Liver (tissue), 9 donors: Measurements from ENCODE around the gene ANKS3. TPM values are rescaled to one million over a fixed set of nuclear protein-coding genes. Genes with fewer than 3 reads are reported as not detected.

Experiments
- DNase-seq: peaks from one replicate; pipeline ENCODE4 v3.0.0-alpha.2; 2017; ENCODE audit warnings: low spot score
- H3K27ac ChIP-seq, 2 donors: one replicate each; pipeline ENCODE4 v1.7.0; 2013; ENCODE audit warnings: inconsistent platforms in 2 of 2, low read length in 2 of 2, control low read depth in 1 of 2, low read depth in 1 of 2, mild to moderate bottlenecking in 1 of 2
- H3K27me3 ChIP-seq, 4 donors: one replicate each; pipeline versions ENCODE4 v1.6.1 to v1.7.0; 2013; ENCODE audit warnings: low read length in 3 of 4, inconsistent platforms in 1 of 4, mild to moderate bottlenecking in 1 of 4, moderate library complexity in 1 of 4; ENCODE audit not compliant: control insufficient read depth in 4 of 4, insufficient read depth in 4 of 4
- H3K36me3 ChIP-seq, 4 donors: one replicate each; pipeline versions ENCODE4 v1.6.1 to v1.7.0; 2013; ENCODE audit warnings: low read length in 3 of 4, mild to moderate bottlenecking in 3 of 4, low read depth in 1 of 4, moderate library complexity in 1 of 4; ENCODE audit not compliant: control insufficient read depth in 4 of 4, insufficient read depth in 3 of 4
- H3K4me1 ChIP-seq, 4 donors: one replicate each; pipeline versions ENCODE4 v1.6.1 to v1.7.0; 2013; ENCODE audit warnings: low read length in 3 of 4, mild to moderate bottlenecking in 3 of 4, moderate library complexity in 1 of 4; ENCODE audit not compliant: control insufficient read depth in 4 of 4, insufficient read depth in 4 of 4
- H3K4me3 ChIP-seq, 3 donors: one replicate each; pipeline versions ENCODE4 v1.6.1 to v1.7.0; 2013; ENCODE audit warnings: low read length in 3 of 3, control low read depth in 1 of 3, low read depth in 1 of 3, mild to moderate bottlenecking in 1 of 3
- H3K9ac ChIP-seq, 2 donors: one replicate each; pipeline ENCODE4 v1.7.0; 2013; ENCODE audit warnings: low read length in 2 of 2, mild to moderate bottlenecking in 2 of 2, moderate library complexity in 2 of 2, control low read depth in 1 of 2, low read depth in 1 of 2
- H3K9me3 ChIP-seq, 4 donors: one replicate each; pipeline versions ENCODE4 v1.6.1 to v1.7.0; 2013; ENCODE audit warnings: low read length in 3 of 4; ENCODE audit not compliant: control insufficient read depth in 4 of 4
- ATF3 ChIP-seq: IDR thresholded peaks from 2 replicates; pipeline ENCODE4 v1.6.1; 2016; ENCODE audit warnings: antibody characterized with exemption
- EGR1 ChIP-seq, 2 donors: IDR thresholded peaks; 2 replicates each; pipeline ENCODE4 v1.6.1; 2016 to 2018; ENCODE audit warnings: antibody characterized with exemption in 2 of 2, low read depth in 2 of 2
- FOXA1 ChIP-seq: IDR thresholded peaks from 2 replicates; pipeline ENCODE4 v1.6.1; 2016; ENCODE audit warnings: antibody characterized with exemption
- FOXA2 ChIP-seq: IDR thresholded peaks from 2 replicates; pipeline ENCODE4 v1.6.1; 2016; ENCODE audit warnings: antibody characterized with exemption
- GABPA ChIP-seq, 2 donors: IDR thresholded peaks in 1 of 2; conservative IDR thresholded peaks in 1 of 2; 2 replicates each; pipeline ENCODE4 v1.6.1; 2016; ENCODE audit warnings: antibody characterized with exemption in 2 of 2, mild to moderate bottlenecking in 1 of 2, moderate library complexity in 1 of 2
- HNF4A ChIP-seq, 2 donors: conservative IDR thresholded peaks; 2 replicates each; pipeline ENCODE4 v1.6.1; 2016; ENCODE audit warnings: antibody characterized with exemption in 2 of 2, mild to moderate bottlenecking in 2 of 2
- HNF4G ChIP-seq: IDR thresholded peaks from 2 replicates; pipeline ENCODE4 v1.6.1; 2016; ENCODE audit warnings: antibody characterized with exemption
- JUND ChIP-seq, 2 donors: IDR thresholded peaks; 2 replicates each; pipeline ENCODE4 v1.6.1; 2016; ENCODE audit warnings: antibody characterized with exemption in 2 of 2
- RAD21 ChIP-seq, 2 donors: IDR thresholded peaks; 2 replicates each; pipeline ENCODE4 v1.6.1; 2016; ENCODE audit warnings: antibody characterized with exemption in 2 of 2, mild to moderate bottlenecking in 2 of 2
- RXRA ChIP-seq, 2 donors: IDR thresholded peaks; 2 replicates each; pipeline ENCODE4 v1.6.1; 2017 to 2018; ENCODE audit warnings: antibody characterized with exemption in 2 of 2, mild to moderate bottlenecking in 1 of 2
- TAF1 ChIP-seq: conservative IDR thresholded peaks from 2 replicates; pipeline ENCODE4 v1.6.1; 2016; ENCODE audit warnings: antibody characterized with exemption, mild to moderate bottlenecking
- YY1 ChIP-seq: IDR thresholded peaks from 2 replicates; pipeline ENCODE4 v1.6.1; 2016; ENCODE audit warnings: antibody characterized with exemption, mild to moderate bottlenecking
- WGBS: extraction: QIAGEN DNeasy Blood & Tissue Kit; methylation state at CpG from one replicate; pipeline ENCODE4 v1.1.7; 2013; 5-methylcytosine and 5-hydroxymethylcytosine counted together
- polyA plus RNA-seq, 2 donors: library from polyadenylated mRNA; stranded (reverse) in 1 of 2; unstranded in 1 of 2; fragments of 200-250 nt in 1 of 2; fragments of >200 nt in 1 of 2; fragmentation: Nextera tagmentation in 1 of 2; extraction: Ambion mirVana in 1 of 2; gene quantifications; one replicate each; pipeline versions ENCODE4 v1.2.1 to v1.2.3, GENCODE V29; 2013 to 2015
- total RNA-seq, 2 donors: library from RNA; depleted of rRNA; stranded (reverse); fragments of >200 nt; gene quantifications; one replicate each; pipeline ENCODE4 v1.2.3, GENCODE V29; 2014
- TF ChIP-seq, protein P1 (sequence below): IDR thresholded peaks from 2 replicates; pipeline ENCODE4 v1.6.1; 2016; ENCODE audit warnings: antibody characterized with exemption
- TF ChIP-seq, protein P2 (sequence below): fragments of 150-350 bp; IDR thresholded peaks from 2 replicates; pipeline ENCODE4 v1.5.1; 2017; ENCODE audit warnings: improper control_type of control experiment, low read depth, low read length; ENCODE audit not compliant: missing input control
- TF ChIP-seq, protein P3 (sequence below): IDR thresholded peaks from 2 replicates; pipeline ENCODE4 v1.6.1; 2016; ENCODE audit warnings: antibody characterized with exemption, mild to moderate bottlenecking
- donor health status: healthy.
- donor health status: healthy.
- donor health status: healthy.
- donor health status: healthy.
- donor health status: healthy.

ANKS3 gene
- total and polyA plus RNA-seq, 4 donors: 4.0 to 14.0 (median 4.7) TPM

- H3K4me1 ChIP-seq: peaks cover 16 to 95% (median 79%) of the 10 kb centered on the region in 4 donors
- H3K9ac ChIP-seq: no peak overlapping the region
- TF ChIP-seq YY1 (no peak), HNF4A (conservative IDR thresholded peaks at IDR 0.05) (no peak), FOXA2 (no peak), RXRA (IDR thresholded peaks at IDR 0.05) (no peak), FOXA1 (no peak), RAD21 (IDR thresholded peaks at IDR 0.05) (peak; percentile 72 to 77), HNF4G (no peak), JUND (IDR thresholded peaks at IDR 0.05) (no peak), ATF3 (no peak)
- TF ChIP-seq, protein P1, sequence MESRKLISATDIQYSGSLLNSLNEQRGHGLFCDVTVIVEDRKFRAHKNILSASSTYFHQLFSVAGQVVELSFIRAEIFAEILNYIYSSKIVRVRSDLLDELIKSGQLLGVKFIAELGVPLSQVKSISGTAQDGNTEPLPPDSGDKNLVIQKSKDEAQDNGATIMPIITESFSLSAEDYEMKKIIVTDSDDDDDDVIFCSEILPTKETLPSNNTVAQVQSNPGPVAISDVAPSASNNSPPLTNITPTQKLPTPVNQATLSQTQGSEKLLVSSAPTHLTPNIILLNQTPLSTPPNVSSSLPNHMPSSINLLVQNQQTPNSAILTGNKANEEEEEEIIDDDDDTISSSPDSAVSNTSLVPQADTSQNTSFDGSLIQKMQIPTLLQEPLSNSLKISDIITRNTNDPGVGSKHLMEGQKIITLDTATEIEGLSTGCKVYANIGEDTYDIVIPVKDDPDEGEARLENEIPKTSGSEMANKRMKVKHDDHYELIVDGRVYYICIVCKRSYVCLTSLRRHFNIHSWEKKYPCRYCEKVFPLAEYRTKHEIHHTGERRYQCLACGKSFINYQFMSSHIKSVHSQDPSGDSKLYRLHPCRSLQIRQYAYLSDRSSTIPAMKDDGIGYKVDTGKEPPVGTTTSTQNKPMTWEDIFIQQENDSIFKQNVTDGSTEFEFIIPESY: no peak
- TF ChIP-seq, protein P2, sequence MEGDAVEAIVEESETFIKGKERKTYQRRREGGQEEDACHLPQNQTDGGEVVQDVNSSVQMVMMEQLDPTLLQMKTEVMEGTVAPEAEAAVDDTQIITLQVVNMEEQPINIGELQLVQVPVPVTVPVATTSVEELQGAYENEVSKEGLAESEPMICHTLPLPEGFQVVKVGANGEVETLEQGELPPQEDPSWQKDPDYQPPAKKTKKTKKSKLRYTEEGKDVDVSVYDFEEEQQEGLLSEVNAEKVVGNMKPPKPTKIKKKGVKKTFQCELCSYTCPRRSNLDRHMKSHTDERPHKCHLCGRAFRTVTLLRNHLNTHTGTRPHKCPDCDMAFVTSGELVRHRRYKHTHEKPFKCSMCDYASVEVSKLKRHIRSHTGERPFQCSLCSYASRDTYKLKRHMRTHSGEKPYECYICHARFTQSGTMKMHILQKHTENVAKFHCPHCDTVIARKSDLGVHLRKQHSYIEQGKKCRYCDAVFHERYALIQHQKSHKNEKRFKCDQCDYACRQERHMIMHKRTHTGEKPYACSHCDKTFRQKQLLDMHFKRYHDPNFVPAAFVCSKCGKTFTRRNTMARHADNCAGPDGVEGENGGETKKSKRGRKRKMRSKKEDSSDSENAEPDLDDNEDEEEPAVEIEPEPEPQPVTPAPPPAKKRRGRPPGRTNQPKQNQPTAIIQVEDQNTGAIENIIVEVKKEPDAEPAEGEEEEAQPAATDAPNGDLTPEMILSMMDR: peak; percentile 48
- H3K9me3 ChIP-seq: no peaks in the 10 kb centered on the region
- H3K27me3 ChIP-seq: no peaks in the 10 kb centered on the region
- H3K4me3 ChIP-seq: no peak overlapping the region
- 58% methylated on average over 36 of the region's 36 CpGs for WGBS
- peaks cover 0 to 9% (median 6%) of the 10 kb centered on the region in 4 donors for H3K36me3 ChIP-seq
- H3K27ac ChIP-seq: peak overlapping the region; percentile 88 to 98
- DNase-seq: peak; percentile 61
These were observed 51.3 kb downstream of the ANKS3 start for GRCh38 chr16:4682616-4683254.

GRCh38 chr16:4682084-4682591 lies 51.9 kb downstream of the ANKS3 start:
- peaks cover 16 to 95% (median 78%) of the 10 kb centered on the region in 4 donors for H3K4me1 ChIP-seq
- whole genome bisulfite sequencing: 87% methylated on average over 26 of the region's 26 CpGs
- no peaks in the 10 kb centered on the region for H3K9me3 ChIP-seq
- DNase-seq: no peak
- H3K36me3 ChIP-seq: peaks cover 0 to 9% (median 6%) of the 10 kb centered on the region in 4 donors
- no peaks in the 10 kb centered on the region for H3K27me3 ChIP-seq
- peak overlapping the region; percentile 91 to 98 for H3K27ac ChIP-seq
- TF ChIP-seq GABPA (IDR thresholded peaks at IDR 0.05 in 1 of 2, conservative IDR thresholded peaks at IDR 0.05 in 1 of 2): no peak
- no peak for TF ChIP-seq HNF4A (conservative IDR thresholded peaks at IDR 0.05)
- TF ChIP-seq RXRA (IDR thresholded peaks at IDR 0.05): no peak
- TF ChIP-seq EGR1 (IDR thresholded peaks at IDR 0.05; ENCODE audit: low read depth in 2 of 2): no peak
- TF ChIP-seq, protein P1: no peak
- TF ChIP-seq, protein P3, sequence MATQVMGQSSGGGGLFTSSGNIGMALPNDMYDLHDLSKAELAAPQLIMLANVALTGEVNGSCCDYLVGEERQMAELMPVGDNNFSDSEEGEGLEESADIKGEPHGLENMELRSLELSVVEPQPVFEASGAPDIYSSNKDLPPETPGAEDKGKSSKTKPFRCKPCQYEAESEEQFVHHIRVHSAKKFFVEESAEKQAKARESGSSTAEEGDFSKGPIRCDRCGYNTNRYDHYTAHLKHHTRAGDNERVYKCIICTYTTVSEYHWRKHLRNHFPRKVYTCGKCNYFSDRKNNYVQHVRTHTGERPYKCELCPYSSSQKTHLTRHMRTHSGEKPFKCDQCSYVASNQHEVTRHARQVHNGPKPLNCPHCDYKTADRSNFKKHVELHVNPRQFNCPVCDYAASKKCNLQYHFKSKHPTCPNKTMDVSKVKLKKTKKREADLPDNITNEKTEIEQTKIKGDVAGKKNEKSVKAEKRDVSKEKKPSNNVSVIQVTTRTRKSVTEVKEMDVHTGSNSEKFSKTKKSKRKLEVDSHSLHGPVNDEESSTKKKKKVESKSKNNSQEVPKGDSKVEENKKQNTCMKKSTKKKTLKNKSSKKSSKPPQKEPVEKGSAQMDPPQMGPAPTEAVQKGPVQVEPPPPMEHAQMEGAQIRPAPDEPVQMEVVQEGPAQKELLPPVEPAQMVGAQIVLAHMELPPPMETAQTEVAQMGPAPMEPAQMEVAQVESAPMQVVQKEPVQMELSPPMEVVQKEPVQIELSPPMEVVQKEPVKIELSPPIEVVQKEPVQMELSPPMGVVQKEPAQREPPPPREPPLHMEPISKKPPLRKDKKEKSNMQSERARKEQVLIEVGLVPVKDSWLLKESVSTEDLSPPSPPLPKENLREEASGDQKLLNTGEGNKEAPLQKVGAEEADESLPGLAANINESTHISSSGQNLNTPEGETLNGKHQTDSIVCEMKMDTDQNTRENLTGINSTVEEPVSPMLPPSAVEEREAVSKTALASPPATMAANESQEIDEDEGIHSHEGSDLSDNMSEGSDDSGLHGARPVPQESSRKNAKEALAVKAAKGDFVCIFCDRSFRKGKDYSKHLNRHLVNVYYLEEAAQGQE: no peak
- no peak for TF ChIP-seq HNF4G
- TF ChIP-seq ATF3: no peak
- TF ChIP-seq, protein P2: no peak
- TF ChIP-seq TAF1: no peak
- TF ChIP-seq YY1: no peak
- no peak overlapping the region for H3K9ac ChIP-seq
- H3K4me3 ChIP-seq: no peak overlapping the region
